Measurements from ENCODE around the gene ASB18.

GRCh38 chr2:236173729-236174607 is 90.2 kb downstream of the ASB18 start:
- no peak for TF ChIP-seq CTCF (conservative IDR thresholded peaks at IDR 0.05; ENCODE audit: low read length)
- TF ChIP-seq EZH2phosphoT487 (IDR thresholded peaks at IDR 0.05; ENCODE audit: borderline replicate concordance) = no peak

Measured in Loucy (cell line).